D721Med (cell line): ENCODE measurements around the gene TMEM59L.

Experiments used
- DNase-seq: peaks from one replicate; pipeline ENCODE4 v3.0.0; 2011; ENCODE audit warnings: low spot score; ENCODE audit not compliant: insufficient read length
- FAIRE-seq: peaks from 2 replicates; lab custom pipeline; 2011; peaks lifted over from hg19 to GRCh38; lab: Jason Lieb, UNC
- CTCF ChIP-seq: IDR thresholded peaks from 2 replicates; pipeline ENCODE4 v1.5.1; 2012; ENCODE audit warnings: mild to moderate bottlenecking, control low read depth; ENCODE audit not compliant: insufficient read depth; ENCODE audit errors: missing control alignments

Gene TMEM59L

GRCh38 chr19:18603255-18603957, 9.3 kb upstream of the TMEM59L start:
- DNase-seq, result no peak
- FAIRE-seq, result no peak

GRCh38 chr19:18603958-18604819, 8.5 kb upstream of the TMEM59L start:
- TF ChIP-seq CTCF, result no peak
- FAIRE-seq (no peak), DNase-seq (no peak)

More at GRCh38 chr19:18603255-18603957, 9.3 kb upstream of the TMEM59L start:
- no peak for TF ChIP-seq CTCF

GRCh38 chr19:18604820-18605159, 7.9 kb upstream of the TMEM59L start:
- no peak for FAIRE-seq
- no peak for TF ChIP-seq CTCF
- DNase-seq, result no peak

GRCh38 chr19:18605196-18605545, 7.5 kb upstream of the TMEM59L start:
- DNase-seq (no peak), FAIRE-seq (no peak)
- no peak for TF ChIP-seq CTCF

- FAIRE-seq, result no peak
- DNase-seq, result peak; percentile 43
- no peak for TF ChIP-seq CTCF
Observed at GRCh38 chr19:18605546-18606280, 7.0 kb upstream of the TMEM59L start.

- no peak for TF ChIP-seq CTCF
- no peak for FAIRE-seq
- peak; percentile 45 for DNase-seq
Observed at GRCh38 chr19:18606281-18607225, 6.1 kb upstream of the TMEM59L start, which contains the start of gene CRLF1. TSS of gene CRLF1 (minus strand) at chr19:18606799. CDS start at chr19:18606656, 143 bp downstream.
